ENCODE measurements around the gene GALNT13.

DNA sequence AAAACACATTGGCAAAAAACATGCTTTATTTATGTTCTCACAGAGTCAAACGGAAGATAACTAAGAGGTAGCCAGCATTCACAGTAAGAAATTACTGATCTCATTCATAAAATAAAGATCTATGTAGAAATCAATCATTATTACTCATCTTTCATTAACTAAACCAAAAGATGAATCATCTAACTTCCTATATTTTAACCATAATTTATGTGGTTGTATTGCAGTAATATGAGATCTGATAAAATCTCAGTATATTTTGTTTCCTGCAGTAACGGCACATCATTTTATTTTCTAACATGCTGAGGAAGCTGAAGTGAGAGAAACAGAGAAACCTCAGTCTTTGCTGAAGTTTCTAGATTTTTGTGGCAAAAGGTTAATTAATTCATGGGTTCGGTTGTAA lies 375.8 kb downstream of the GALNT13 start:
- no peak for TF ChIP-seq POLR2AphosphoS5 (IDR thresholded peaks at IDR 0.05)
- TF ChIP-seq, protein P1, sequence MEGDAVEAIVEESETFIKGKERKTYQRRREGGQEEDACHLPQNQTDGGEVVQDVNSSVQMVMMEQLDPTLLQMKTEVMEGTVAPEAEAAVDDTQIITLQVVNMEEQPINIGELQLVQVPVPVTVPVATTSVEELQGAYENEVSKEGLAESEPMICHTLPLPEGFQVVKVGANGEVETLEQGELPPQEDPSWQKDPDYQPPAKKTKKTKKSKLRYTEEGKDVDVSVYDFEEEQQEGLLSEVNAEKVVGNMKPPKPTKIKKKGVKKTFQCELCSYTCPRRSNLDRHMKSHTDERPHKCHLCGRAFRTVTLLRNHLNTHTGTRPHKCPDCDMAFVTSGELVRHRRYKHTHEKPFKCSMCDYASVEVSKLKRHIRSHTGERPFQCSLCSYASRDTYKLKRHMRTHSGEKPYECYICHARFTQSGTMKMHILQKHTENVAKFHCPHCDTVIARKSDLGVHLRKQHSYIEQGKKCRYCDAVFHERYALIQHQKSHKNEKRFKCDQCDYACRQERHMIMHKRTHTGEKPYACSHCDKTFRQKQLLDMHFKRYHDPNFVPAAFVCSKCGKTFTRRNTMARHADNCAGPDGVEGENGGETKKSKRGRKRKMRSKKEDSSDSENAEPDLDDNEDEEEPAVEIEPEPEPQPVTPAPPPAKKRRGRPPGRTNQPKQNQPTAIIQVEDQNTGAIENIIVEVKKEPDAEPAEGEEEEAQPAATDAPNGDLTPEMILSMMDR (IDR thresholded peaks at IDR 0.05) = no peak
- no peak for TF ChIP-seq POLR2A (IDR thresholded peaks at IDR 0.05)

Measured in gastroesophageal sphincter (tissue), 3 donors.